Smooth muscle cell (in vitro differentiated cells): ENCODE measurements around the gene TBC1D12. TPM values are rescaled to one million over a fixed set of nuclear protein-coding genes. Genes with fewer than 3 reads are reported as not detected.

ENCODE experiments used
- DNase-seq: peaks from one replicate; lab custom pipeline; 2025; ENCODE audit not compliant: unreplicated experiment; lab: John Stamatoyannopoulos, UW
- H2AFZ ChIP-seq: fragments of 200-600 bp; sonication (generic); 2 replicates; pipeline ENCODE4 v1.6.0; 2016; ENCODE audit warnings: antibody characterized with exemption, low read depth, mild to moderate bottlenecking
- H3F3A ChIP-seq: fragments of 200-600 bp; sonication (generic); 2 replicates; pipeline ENCODE4 v1.6.0; 2017; ENCODE audit warnings: antibody characterized with exemption, low read depth
- H3K27ac ChIP-seq: fragments of 200-600 bp; sonication (generic); 2 replicates; pipeline ENCODE4 v1.5.1; 2016; ENCODE audit warnings: low read depth, mild to moderate bottlenecking
- H3K27me3 ChIP-seq: fragments of 200-600 bp; sonication (generic); 2 replicates; pipeline ENCODE4 v1.6.1; 2016; ENCODE audit warnings: low read depth, mild to moderate bottlenecking
- H3K36me3 ChIP-seq: fragments of 200-600 bp; sonication (generic); 2 replicates; pipeline ENCODE4 v1.5.1; 2016; ENCODE audit warnings: low read depth
- H3K4me1 ChIP-seq: fragments of 200-600 bp; sonication (generic); 2 replicates; pipeline ENCODE4 v1.5.1; 2016; ENCODE audit warnings: low read depth
- H3K4me2 ChIP-seq: fragments of 200-600 bp; sonication (generic); 2 replicates; pipeline ENCODE4 v1.6.0; 2016; ENCODE audit warnings: mild to moderate bottlenecking
- H3K4me3 ChIP-seq: fragments of 200-600 bp; sonication (generic); 2 replicates; pipeline ENCODE4 v1.5.1; 2016; ENCODE audit warnings: mild to moderate bottlenecking
- H3K79me2 ChIP-seq: fragments of 200-600 bp; sonication (generic); 2 replicates; pipeline ENCODE4 v1.6.0; 2016; ENCODE audit warnings: low read depth, mild to moderate bottlenecking
- H3K9ac ChIP-seq: fragments of 200-600 bp; sonication (generic); 2 replicates; pipeline ENCODE4 v1.6.0; 2016; ENCODE audit warnings: low read depth
- H3K9me3 ChIP-seq: fragments of 200-600 bp; sonication (generic); replicated peaks from 2 replicates; pipeline ENCODE4 v1.5.1; 2016; ENCODE audit warnings: low read depth
- H4K20me1 ChIP-seq: fragments of 200-600 bp; sonication (generic); 2 replicates; pipeline ENCODE4 v1.6.0; 2016; ENCODE audit warnings: low read depth
- CTCF ChIP-seq: fragments of 200-600 bp; sonication (generic); IDR thresholded peaks from 2 replicates; pipeline ENCODE4 v1.5.1; 2017; ENCODE audit warnings: borderline replicate concordance, mild to moderate bottlenecking, antibody characterized with exemption; ENCODE audit not compliant: insufficient read depth, poor library complexity, severe bottlenecking
- WGBS: methylation state at CpG from one replicate; pipeline ENCODE4 v1.1.7; 2016; ENCODE audit warnings: low lambda C conversion rate; 5-methylcytosine and 5-hydroxymethylcytosine counted together
- polyA plus RNA-seq: library from polyadenylated mRNA; unstranded; fragments of >200 nt; fragmentation: Nextera tagmentation; extraction: Ambion mirVana; gene quantifications from 2 replicates; pipeline ENCODE4 v1.2.1, GENCODE V29; 2016
- total RNA-seq: library from RNA; depleted of rRNA; stranded (reverse); fragments of >200 nt; gene quantifications from 2 replicates; pipeline ENCODE4 v1.2.3, GENCODE V29; 2014

Gene TBC1D12
- total and polyA plus RNA-seq, 2 experiments from 2014 or later, result 3.8 to 9.4 TPM

DNA sequence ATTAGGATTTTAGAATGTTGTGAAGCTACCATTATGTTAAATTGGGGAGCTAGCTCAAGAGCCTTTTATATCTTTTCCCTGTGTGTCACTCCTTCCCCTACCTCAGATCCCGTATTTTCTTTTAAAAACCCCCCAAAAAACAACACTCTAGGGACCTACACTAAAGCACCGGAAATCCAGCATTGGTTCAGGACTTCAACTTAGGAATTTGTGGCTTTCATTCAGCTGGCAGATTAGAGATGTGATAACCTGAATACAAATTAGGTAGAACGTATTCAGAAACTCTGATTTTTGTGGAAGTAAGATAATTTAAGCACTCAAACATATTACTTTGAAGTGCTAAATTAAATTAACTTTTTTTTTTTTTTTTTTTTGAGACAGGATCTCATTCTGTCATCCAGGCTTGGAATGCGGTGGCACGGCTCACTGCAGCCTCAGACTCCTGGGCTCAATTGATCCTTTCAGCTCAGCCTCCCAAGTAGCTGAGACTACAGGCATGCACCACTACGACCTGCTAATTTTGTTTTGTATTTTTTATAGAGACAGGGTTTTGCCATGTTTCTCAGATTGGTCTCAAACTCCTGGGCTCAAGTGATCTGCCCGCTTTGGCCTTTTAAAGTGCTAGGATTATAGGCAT is 6.8 kb downstream of the TBC1D12 start:
- WGBS, result 55% methylated on average over 7 of the region's 7 CpGs
- Histone ChIP-seq H3K4me1 (peaks cover 4% of the 10 kb centered on the region), H4K20me1 (peaks cover 95% of the 10 kb centered on the region), H3K79me2 (peaks cover 92% of the 10 kb centered on the region), H3K9ac (no peak overlapping the region), H3K4me3 (no peak overlapping the region), H3F3A (no peaks in the 10 kb centered on the region), H3K4me2 (no peak overlapping the region), H3K9me3 (no peaks in the 10 kb centered on the region), H3K27ac (no peak overlapping the region), H3K27me3 (no peaks in the 10 kb centered on the region), H2AFZ (no peak overlapping the region), H3K36me3 (no peaks in the 10 kb centered on the region)
- DNase-seq, result no peak
- TF ChIP-seq CTCF, result no peak

GRCh38 chr10:94411304-94411703 is 9.0 kb downstream of the TBC1D12 start:
- H3K9ac ChIP-seq, result no peak overlapping the region
- no peaks in the 10 kb centered on the region for H3F3A ChIP-seq
- no peaks in the 10 kb centered on the region for H3K9me3 ChIP-seq
- H3K79me2 ChIP-seq, result peaks cover 75% of the 10 kb centered on the region
- H3K4me1 ChIP-seq, result no peaks in the 10 kb centered on the region
- no peak overlapping the region for H3K4me2 ChIP-seq
- H3K36me3 ChIP-seq, result no peaks in the 10 kb centered on the region
- WGBS, result 96% methylated on average over 3 of the region's 3 CpGs
- H2AFZ ChIP-seq, result no peak overlapping the region
- no peaks in the 10 kb centered on the region for H3K27me3 ChIP-seq
- H4K20me1 ChIP-seq, result peaks cover 94% of the 10 kb centered on the region
- no peak overlapping the region for H3K27ac ChIP-seq
- no peak for TF ChIP-seq CTCF
- H3K4me3 ChIP-seq, result no peak overlapping the region
- DNase-seq, result no peak

DNA sequence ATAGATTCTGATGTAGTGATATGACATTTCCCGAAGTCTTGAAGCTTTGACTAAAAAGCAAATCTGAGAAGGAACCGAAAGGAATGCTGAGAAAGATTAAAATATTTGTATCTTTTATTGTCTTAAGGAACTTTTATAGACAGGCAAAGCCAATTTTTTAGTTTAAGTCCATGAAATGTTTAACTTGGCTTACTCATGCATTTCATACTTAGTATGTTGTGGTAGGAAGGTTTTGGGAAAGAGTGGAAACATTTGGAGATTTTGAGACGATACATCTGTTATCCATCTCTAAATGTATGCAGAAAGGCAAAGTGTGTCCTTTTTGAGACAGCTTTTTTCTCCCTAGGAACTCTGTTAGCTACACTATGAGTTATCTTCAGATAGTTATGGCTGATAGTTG is 10.1 kb downstream of the TBC1D12 start:
- 86% methylated on average over 3 of the region's 3 CpGs for WGBS
- H3K4me1 ChIP-seq, result no peaks in the 10 kb centered on the region
- no peak for TF ChIP-seq CTCF

GRCh38 chr10:94413361-94413760 is 11.0 kb downstream of the TBC1D12 start:
- Histone ChIP-seq H3K4me2 (no peak overlapping the region), H3K9ac (no peak overlapping the region), H3F3A (no peaks in the 10 kb centered on the region), H2AFZ (no peak overlapping the region), H3K27ac (no peak overlapping the region), H3K9me3 (no peaks in the 10 kb centered on the region), H3K27me3 (no peaks in the 10 kb centered on the region), H3K36me3 (no peaks in the 10 kb centered on the region), H3K4me1 (no peaks in the 10 kb centered on the region), H3K4me3 (no peak overlapping the region), H4K20me1 (peaks cover 90% of the 10 kb centered on the region), H3K79me2 (peaks cover 69% of the 10 kb centered on the region)
- no peak for TF ChIP-seq CTCF
- 95% methylated on average over 1 of the region's 1 CpG for WGBS
- DNase-seq, result no peak

More for the DNA sequence above, 10.1 kb downstream of the TBC1D12 start:
- Histone ChIP-seq H3K27ac (no peak overlapping the region), H3K4me3 (no peak overlapping the region), H3K9me3 (no peaks in the 10 kb centered on the region), H3K27me3 (no peaks in the 10 kb centered on the region), H3F3A (no peaks in the 10 kb centered on the region), H3K9ac (no peak overlapping the region), H3K4me2 (no peak overlapping the region), H4K20me1 (peaks cover 92% of the 10 kb centered on the region), H3K36me3 (no peaks in the 10 kb centered on the region), H2AFZ (no peak overlapping the region), H3K79me2 (peaks cover 71% of the 10 kb centered on the region)
- DNase-seq, result no peak
